PC-3 (cell line): ENCODE data around the gene C7. TPM values are rescaled to one million over a fixed set of nuclear protein-coding genes. Genes with fewer than 3 reads are reported as not detected.
A peak's percentile ranks its signal among the peaks of the same experiment; 100 is the strongest.

Experiments used
- ATAC-seq: fragments of 200-7000 bp; cut with Tn5 transposase; 2 replicates; pipeline ENCODE4 v1.9.1; 2020; ENCODE audit warnings: mild to moderate bottlenecking, moderate library complexity
- BruUV-seq: library from RNA; stranded (reverse); fragments of 400-500 nt; replicated peaks from 2 replicates; lab custom pipeline; 2021; lab: Mats Ljungman, UMichigan
- CTCF ChIA-PET: fragments of 300-600 bp; sonication (Branson Sonifier 250); formaldehyde crosslinking; loops from one replicate; lab custom pipeline; 2022; ENCODE audit warnings: antibody characterized with exemption; lab: Charles Lee
- POLR2A ChIA-PET: fragments of 300-600 bp; sonication (Branson Sonifier 250); formaldehyde crosslinking; loops from one replicate; lab custom pipeline; 2022; ENCODE audit warnings: antibody characterized with exemption; ENCODE audit not compliant: unreplicated experiment; lab: Charles Lee
- DNase-seq: peaks from one replicate; pipeline ENCODE4 v3.0.0-alpha.2; 2015
- H2AFZ ChIP-seq: fragments of 300-600 bp; sonication (generic); 2 replicates; pipeline ENCODE4 v1.6.0; 2016; ENCODE audit warnings: antibody characterized with exemption, low read length
- H3F3A ChIP-seq: fragments of 300-600 bp; sonication (generic); one replicate; pipeline ENCODE4 v1.6.0; 2017; ENCODE audit warnings: antibody characterized with exemption, low read length, control low read depth, mild to moderate bottlenecking; ENCODE audit not compliant: unreplicated experiment
- H3K27ac ChIP-seq: fragments of 300-600 bp; sonication (generic); 2 replicates; pipeline ENCODE4 v1.5.1; 2016; ENCODE audit warnings: mild to moderate bottlenecking, low read length
- H3K27me3 ChIP-seq: fragments of 300-600 bp; sonication (generic); 2 replicates; pipeline ENCODE4 v1.6.1; 2016; ENCODE audit warnings: low read length, mixed read lengths
- H3K36me3 ChIP-seq: fragments of 300-600 bp; sonication (generic); 2 replicates; pipeline ENCODE4 v1.6.1; 2016; ENCODE audit warnings: low read depth, mixed run types, low read length, mixed read lengths
- H3K4me1 ChIP-seq: fragments of 300-600 bp; sonication (generic); 2 replicates; pipeline ENCODE4 v1.5.1; 2016; ENCODE audit warnings: low read length; ENCODE audit not compliant: insufficient read depth
- H3K4me2 ChIP-seq: fragments of 300-600 bp; sonication (generic); 2 replicates; pipeline ENCODE4 v1.6.0; 2016; ENCODE audit warnings: low read length
- H3K4me3 ChIP-seq: fragments of 300-600 bp; sonication (generic); 2 replicates; pipeline ENCODE4 v1.5.1; 2016; ENCODE audit warnings: mild to moderate bottlenecking, low read length, mixed read lengths
- H3K79me2 ChIP-seq: fragments of 300-600 bp; sonication (generic); 2 replicates; pipeline ENCODE4 v1.6.1; 2017; ENCODE audit warnings: low read length, mixed read lengths
- H3K9ac ChIP-seq: fragments of 300-600 bp; sonication (generic); 2 replicates; pipeline ENCODE4 v1.6.0; 2016; ENCODE audit warnings: mild to moderate bottlenecking, low read length
- H3K9me2 ChIP-seq: fragments of 300-600 bp; sonication (generic); replicated peaks from 2 replicates; pipeline ENCODE4 v1.6.1; 2016; ENCODE audit warnings: mixed run types, low read length, mixed read lengths
- H3K9me3 ChIP-seq: fragments of 300-600 bp; sonication (generic); 2 replicates; pipeline ENCODE4 v1.6.1; 2016; ENCODE audit warnings: low read length, mixed read lengths
- H4K20me1 ChIP-seq: fragments of 300-600 bp; sonication (generic); 2 replicates; pipeline ENCODE4 v1.6.1; 2016; ENCODE audit warnings: low read length, mixed read lengths
- CTCF ChIP-seq: fragments of 300-600 bp; sonication (generic); conservative IDR thresholded peaks from 2 replicates; pipeline ENCODE4 v1.5.1; 2017; ENCODE audit warnings: antibody characterized with exemption, low read depth, mild to moderate bottlenecking, low read length
- EZH2 ChIP-seq: fragments of 300-600 bp; sonication (generic); IDR thresholded peaks from one replicate; pipeline ENCODE4 v1.6.1; 2017; ENCODE audit warnings: antibody characterized with exemption, mild to moderate bottlenecking, low read length; ENCODE audit not compliant: unreplicated experiment
- EZH2phosphoT487 ChIP-seq: fragments of 300-600 bp; sonication (generic); IDR thresholded peaks from 2 replicates; pipeline ENCODE4 v1.6.1; 2018; ENCODE audit warnings: mild to moderate bottlenecking, antibody characterized with exemption, low read length, borderline replicate concordance
- intact Hi-C: fragments of 100-400 bp; cut with micrococcal nuclease; formaldehyde crosslinking; loops from 2 replicates; pipeline ENCODE4 v1.9.0; 2023
- total RNA-seq: library from RNA; depleted of rRNA; stranded (reverse); fragments of >200 nt; gene quantifications from 2 replicates; pipeline ENCODE4 v1.2.3, GENCODE V29; 2014

The C7 gene
- total RNA-seq, 1 experiment from 2014 or later = not detected

- no peaks in the 10 kb centered on the region for H4K20me1 ChIP-seq
- H3K9me2 ChIP-seq = no peaks in the 10 kb centered on the region
- TSS peak; percentile 94 for BruUV-seq
- CTCF ChIA-PET = no interaction called here
- no peaks in the 10 kb centered on the region for H3K9me3 ChIP-seq
- H3K9ac ChIP-seq = no peak overlapping the region
- POLR2A ChIA-PET = no interaction called here
- H3K27ac ChIP-seq = peak overlapping the region; percentile 53
- H3K4me2 ChIP-seq = peak overlapping the region; percentile 23
- H2AFZ ChIP-seq = no peak overlapping the region
- peaks cover 11% of the 10 kb centered on the region for H3F3A ChIP-seq
- no peaks in the 10 kb centered on the region; the same call in 1 of the 2 replicates for H3K36me3 ChIP-seq
- DNase-seq (no peak), ATAC-seq (no peak)
- TF ChIP-seq CTCF (no peak), EZH2 (no peak), EZH2phosphoT487 (no peak)
- H3K79me2 ChIP-seq = no peaks in the 10 kb centered on the region
- intact Hi-C loops = loop anchor here (1.0 to 10.0 kb wide), 4 partner anchors 24 to 429 kb away; no protein-coding TSS in a partner anchor
- H3K27me3 ChIP-seq = no peaks in the 10 kb centered on the region
- H3K4me3 ChIP-seq = no peak overlapping the region
- H3K4me1 ChIP-seq = peaks cover 64% of the 10 kb centered on the region
These were observed 76.2 kb downstream of the C7 start for GRCh38 chr5:40985501-40985900.

- Histone ChIP-seq H3K79me2 (no peaks in the 10 kb centered on the region), H3K9ac (no peak overlapping the region), H3K4me2 (no peak overlapping the region), H4K20me1 (no peaks in the 10 kb centered on the region), H3K36me3 (no peaks in the 10 kb centered on the region; the same call in 1 of the 2 replicates), H2AFZ (no peak overlapping the region), H3K9me3 (no peaks in the 10 kb centered on the region), H3K27ac (no peak overlapping the region), H3K4me1 (peaks cover 76% of the 10 kb centered on the region), H3F3A (peaks cover 19% of the 10 kb centered on the region), H3K9me2 (no peaks in the 10 kb centered on the region), H3K27me3 (no peaks in the 10 kb centered on the region), H3K4me3 (no peak overlapping the region)
- ChIA-PET POLR2A (no interaction called here), CTCF (no interaction called here)
- DNase-seq = peak; percentile 33
- no peak for ATAC-seq
- no peak for TF ChIP-seq CTCF
- no peak for TF ChIP-seq EZH2
- TF ChIP-seq EZH2phosphoT487 = no peak
- no TSS peak for BruUV-seq
- intact Hi-C loops = loop anchor here (5.0 to 10.0 kb wide), 3 partner anchors 84 to 428 kb away; no protein-coding TSS in a partner anchor
These were observed 77.4 kb downstream of the C7 start for GRCh38 chr5:40986666-40987065.

DNA sequence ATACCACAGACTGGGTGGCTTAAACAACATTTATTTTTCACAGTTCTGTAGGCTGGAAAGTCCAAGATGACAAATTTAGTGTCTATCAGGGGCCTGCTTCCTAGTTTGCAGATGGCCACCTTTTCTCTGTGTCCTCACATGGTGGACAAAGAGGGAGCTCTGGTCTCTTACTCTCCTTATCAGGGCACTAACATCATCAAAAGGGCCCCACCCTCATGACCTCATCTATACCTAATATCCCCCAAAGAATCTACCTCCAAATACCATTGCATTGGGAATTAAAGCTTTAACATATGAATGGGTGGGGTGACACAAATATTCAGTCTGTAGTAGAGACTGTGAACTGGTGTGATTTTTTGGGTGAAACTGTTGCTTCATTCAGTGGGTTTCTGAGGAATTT, 78.1 kb downstream of the C7 start:
- H3K9ac ChIP-seq = no peak overlapping the region
- H3F3A ChIP-seq = peaks cover 19% of the 10 kb centered on the region
- no peak overlapping the region for H3K4me2 ChIP-seq
- H3K4me1 ChIP-seq = peaks cover 81% of the 10 kb centered on the region
- no peaks in the 10 kb centered on the region for H3K27me3 ChIP-seq
- no peak overlapping the region for H3K27ac ChIP-seq
- TF ChIP-seq CTCF (no peak), EZH2phosphoT487 (no peak), EZH2 (no peak)
- H3K36me3 ChIP-seq = no peaks in the 10 kb centered on the region; the same call in 1 of the 2 replicates
- no peak for DNase-seq
- BruUV-seq = no TSS peak
- POLR2A ChIA-PET = interaction anchor here (0.5 to 0.6 kb wide), 2 partner anchors 79 to 153 kb away, joined by 4 to 8 read pairs; partner anchors contain the start of gene RPL37
- H3K79me2 ChIP-seq = no peaks in the 10 kb centered on the region
- intact Hi-C loops = loop anchor here (5.0 to 10.0 kb wide), 3 partner anchors 85 to 427 kb away; no protein-coding TSS in a partner anchor
- H3K9me2 ChIP-seq = no peaks in the 10 kb centered on the region
- no peak for ATAC-seq
- CTCF ChIA-PET = no interaction called here
- no peaks in the 10 kb centered on the region for H3K9me3 ChIP-seq
- H2AFZ ChIP-seq = no peak overlapping the region
- H3K4me3 ChIP-seq = no peak overlapping the region
- no peaks in the 10 kb centered on the region for H4K20me1 ChIP-seq
